ENCODE results near the gene TNIP2. TPM values are rescaled to one million over a fixed set of nuclear protein-coding genes. Genes with fewer than 3 reads are reported as not detected.

TNIP2 gene
- total RNA-seq, 4 donors from 2014 or later: 21.8 to 36.0 (median 30.8) TPM

DNA sequence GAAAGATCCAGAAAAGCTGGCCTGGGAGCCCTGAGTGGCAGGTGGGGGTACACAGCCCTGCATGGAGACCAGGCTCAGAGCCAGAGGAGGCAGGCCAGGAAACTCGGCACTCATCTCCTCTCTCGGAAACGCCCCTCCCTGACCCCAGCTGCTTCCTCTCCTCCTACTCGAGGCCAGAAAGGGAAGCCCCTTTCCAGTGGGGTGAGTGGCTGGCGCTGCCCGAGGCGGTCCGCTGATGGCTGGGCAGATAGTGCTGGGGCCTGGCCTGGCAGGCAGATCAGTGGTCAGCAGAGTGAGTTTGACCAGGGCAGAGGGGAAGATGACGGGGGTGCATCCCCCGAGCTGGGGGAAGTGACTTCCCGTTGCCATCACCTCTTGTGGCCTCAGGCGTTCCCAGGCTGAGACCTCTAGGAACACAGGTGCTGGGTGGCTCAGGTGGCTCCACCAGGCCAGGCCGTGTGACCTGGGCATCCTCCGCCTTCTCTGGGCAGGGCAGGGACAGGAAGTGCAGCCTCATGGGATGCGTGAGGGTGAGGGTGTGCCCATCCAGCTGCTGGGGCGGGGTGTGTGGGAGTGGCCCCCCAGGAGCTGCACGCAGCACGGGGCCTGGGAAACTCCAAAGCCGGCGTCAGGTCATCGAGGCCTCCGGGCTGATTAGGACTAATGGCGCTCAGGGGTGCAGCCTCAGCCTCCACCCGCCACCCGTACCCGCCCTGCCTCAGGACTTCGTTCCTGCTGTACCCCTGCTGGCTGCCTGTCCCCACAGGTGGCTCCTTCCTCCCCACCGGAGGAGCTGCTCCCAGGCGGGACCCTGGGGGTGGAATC lies 42.5 kb upstream of the TNIP2 start:
- no peaks in the 10 kb centered on the region for H3K27me3 ChIP-seq
- WGBS: 35% methylated on average over 15 of the region's 29 CpGs
- no peaks in the 10 kb centered on the region for H3K36me3 ChIP-seq
- H3K4me1 ChIP-seq: peaks cover 98% of the 10 kb centered on the region
- H3K27ac ChIP-seq: peak overlapping the region; percentile 84
- H3K9me3 ChIP-seq: no peaks in the 10 kb centered on the region
- peak; percentile 88 to 89 for DNase-seq (ENCODE audit: low spot score in 2 of 2)
- H3K4me3 ChIP-seq: peak overlapping the region; percentile 40
- no peak for TF ChIP-seq CTCF (IDR thresholded peaks at IDR 0.05)
- peak in 1 of 3 donors; percentile 33 for TF ChIP-seq POLR2AphosphoS5 (IDR thresholded peaks at IDR 0.05)

GRCh38 chr4:2797545-2798305 lies 41.6 kb upstream of the TNIP2 start:
- TF ChIP-seq POLR2AphosphoS5 (IDR thresholded peaks at IDR 0.05) (peak in 1 of 3 donors; percentile 34), EP300 (IDR thresholded peaks at IDR 0.05) (no peak)
- peaks cover 94% of the 10 kb centered on the region for H3K4me1 ChIP-seq
- H3K27ac ChIP-seq: peak overlapping the region; percentile 84
- whole genome bisulfite sequencing: 41% methylated on average over 10 of the region's 23 CpGs
- peak; percentile 76 to 78 for DNase-seq (ENCODE audit: low spot score in 2 of 2)
- H3K9me3 ChIP-seq: no peaks in the 10 kb centered on the region
- no peaks in the 10 kb centered on the region for H3K27me3 ChIP-seq
- no peaks in the 10 kb centered on the region for H3K36me3 ChIP-seq
- peak overlapping the region; percentile 40 for H3K4me3 ChIP-seq

GRCh38 chr4:2796849-2797544 lies 40.9 kb upstream of the TNIP2 start:
- Histone ChIP-seq H3K36me3 (no peaks in the 10 kb centered on the region), H3K27ac (peak overlapping the region; percentile 84), H3K4me1 (peaks cover 89% of the 10 kb centered on the region), H3K9me3 (no peaks in the 10 kb centered on the region), H3K27me3 (no peaks in the 10 kb centered on the region), H3K4me3 (peak overlapping the region; percentile 4)
- TF ChIP-seq POLR2AphosphoS5 (IDR thresholded peaks at IDR 0.05) (no peak), POLR2A (IDR thresholded peaks at IDR 0.05) (no peak), EP300 (IDR thresholded peaks at IDR 0.05) (no peak)
- peak; percentile 64 to 73 for DNase-seq (ENCODE audit: low spot score in 2 of 2)
- 65% methylated on average over 5 of the region's 13 CpGs for WGBS

- 47% methylated on average over 17 of the region's 27 CpGs for WGBS
- H3K4me3 ChIP-seq: peak overlapping the region; percentile 87
- TF ChIP-seq POLR2A (IDR thresholded peaks at IDR 0.05) (no peak), CTCF (IDR thresholded peaks at IDR 0.05) (no peak), POLR2AphosphoS5 (IDR thresholded peaks at IDR 0.05) (no peak), EP300 (IDR thresholded peaks at IDR 0.05) (no peak)
- H3K27ac ChIP-seq: peak overlapping the region; percentile 84
- no peaks in the 10 kb centered on the region for H3K36me3 ChIP-seq
- H3K4me1 ChIP-seq: peaks cover 81% of the 10 kb centered on the region
- peak; percentile 78 to 80 for DNase-seq (ENCODE audit: low spot score in 2 of 2)
- H3K9me3 ChIP-seq: no peaks in the 10 kb centered on the region
- no peaks in the 10 kb centered on the region for H3K27me3 ChIP-seq
These were observed 40.0 kb upstream of the TNIP2 start for GRCh38 chr4:2795893-2796848.

GRCh38 chr4:2795300-2795892 lies 39.3 kb upstream of the TNIP2 start:
- H3K4me3 ChIP-seq: peak overlapping the region; percentile 87
- peak overlapping the region; percentile 84 for H3K27ac ChIP-seq
- 37% methylated on average over 17 of the region's 17 CpGs for WGBS
- no peaks in the 10 kb centered on the region for H3K9me3 ChIP-seq
- no peaks in the 10 kb centered on the region for H3K27me3 ChIP-seq
- DNase-seq (ENCODE audit: low spot score in 2 of 2): peak; percentile 71 to 77
- H3K36me3 ChIP-seq: no peaks in the 10 kb centered on the region
- TF ChIP-seq POLR2A (IDR thresholded peaks at IDR 0.05): no peak
- TF ChIP-seq POLR2AphosphoS5 (IDR thresholded peaks at IDR 0.05): no peak
- TF ChIP-seq EP300 (IDR thresholded peaks at IDR 0.05): no peak
- no peak for TF ChIP-seq CTCF (IDR thresholded peaks at IDR 0.05)
- peaks cover 73% of the 10 kb centered on the region for H3K4me1 ChIP-seq

All from suprapubic skin (tissue), 4 donors.